K562 (cell line): Measurements from ENCODE around the gene DNAJC13. TPM values are rescaled to one million over a fixed set of nuclear protein-coding genes. Genes with fewer than 3 reads are reported as not detected.

ENCODE experiments used
- ATAC-seq: fragments of 200-7000 bp; cut with Tn5 transposase; 3 replicates; pipeline ENCODE4 v1.9.1; 2020; ENCODE audit warnings: moderate library complexity
- BruUV-seq: library from RNA; stranded (reverse); fragments of 400-500 nt; replicated peaks from 2 replicates; lab custom pipeline; 2021; lab: Mats Ljungman, UMichigan
- CTCF ChIA-PET: fragments of 300-600 bp; formaldehyde crosslinking; extraction: SDS; loops from one replicate; lab custom pipeline; 2021; ENCODE audit warnings: low intra/inter-chr PET ratio; lab: Yijun Ruan, JAX
- POLR2A ChIA-PET: fragments of 300-600, 350-650 bp; sonication (Branson Sonifier 250); formaldehyde crosslinking; extraction: SDS; loops from one replicate; lab custom pipeline; 2021; ENCODE audit warnings: antibody characterized with exemption, inconsistent platforms; lab: Yijun Ruan, JAX
- DNase-seq, 4 experiments: peaks; one replicate each; pipeline versions ENCODE4 v3.0.0 to v3.0.0-alpha.2; 2011 to 2018; ENCODE audit warnings: low spot score in 3 of 4, mixed read lengths in 3 of 4; ENCODE audit errors: extremely low read depth in 1 of 4
- FAIRE-seq: peaks from 2 replicates; lab custom pipeline; 2011; peaks lifted over from hg19 to GRCh38; lab: Jason Lieb, UNC
- H2AFZ ChIP-seq: 2 replicates; pipeline ENCODE4 v1.6.0; 2011; ENCODE audit warnings: low read depth, low read length, control low read depth, inconsistent platforms
- H3K27ac ChIP-seq: fragments of 200-600 bp; 3 replicates; pipeline ENCODE4 v1.8.0; 2011; ENCODE audit warnings: low read depth, mild to moderate bottlenecking, control low read depth, inconsistent platforms, low read length, moderate library complexity, mixed read lengths; ENCODE audit errors: extremely low read depth
- H3K27me3 ChIP-seq, 2 experiments: fragments of 300-600 bp in 1 of 2; 2 replicates in 1 of 2; 3 replicates in 1 of 2; pipeline versions ENCODE4 v1.6.0 to v1.8.0; 2011; ENCODE audit warnings: inconsistent platforms in 2 of 2, low read length in 2 of 2, mild to moderate bottlenecking in 1 of 2, mixed read lengths in 1 of 2, moderate library complexity in 1 of 2; ENCODE audit not compliant: control insufficient read depth in 2 of 2, insufficient read depth in 2 of 2
- H3K36me3 ChIP-seq: fragments of 300-600 bp; 3 replicates; pipeline ENCODE4 v1.8.0; 2011; ENCODE audit warnings: mild to moderate bottlenecking, low read length, inconsistent platforms; ENCODE audit not compliant: control insufficient read depth, insufficient read depth
- H3K4me1 ChIP-seq, 2 experiments: fragments of 200-600 bp in 1 of 2; replicated peaks in 1 of 2; 2 replicates in 1 of 2; 3 replicates in 1 of 2; pipeline versions ENCODE4 v1.5.1 to v1.8.0; 2011; ENCODE audit warnings: inconsistent platforms in 2 of 2, low read length in 2 of 2, mild to moderate bottlenecking in 1 of 2, mixed read lengths in 1 of 2, moderate library complexity in 1 of 2; ENCODE audit not compliant: control insufficient read depth in 2 of 2, insufficient read depth in 2 of 2
- H3K4me2 ChIP-seq: 2 replicates; pipeline ENCODE4 v1.6.1; 2011; ENCODE audit warnings: low read length, control low read depth, inconsistent platforms, mixed read lengths; ENCODE audit not compliant: insufficient read depth
- H3K4me3 ChIP-seq: fragments of 200-600 bp; sonication (generic), shearing (Covaris generic); 2 replicates; pipeline ENCODE4 v1.5.1; 2016; ENCODE audit warnings: control low read depth, inconsistent platforms
- H3K79me2 ChIP-seq: fragments of 200-600 bp; 3 replicates; pipeline ENCODE4 v1.8.0; 2011; ENCODE audit warnings: low read length, inconsistent platforms; ENCODE audit not compliant: control insufficient read depth, insufficient read depth
- H3K9ac ChIP-seq, 2 experiments: 2 replicates each; pipeline versions ENCODE4 v1.6.0 to v1.6.1; 2011; ENCODE audit warnings: low read depth in 2 of 2, low read length in 2 of 2, control low read depth in 1 of 2, inconsistent platforms in 1 of 2, mild to moderate bottlenecking in 1 of 2, mixed read lengths in 1 of 2; ENCODE audit not compliant: insufficient read depth in 1 of 2
- H3K9me1 ChIP-seq: one replicate; pipeline ENCODE4 v1.6.0; 2011; ENCODE audit warnings: inconsistent platforms, mild to moderate bottlenecking, low read length, moderate library complexity; ENCODE audit not compliant: control insufficient read depth, insufficient read depth
- H3K9me3 ChIP-seq: replicated peaks from 2 replicates; pipeline ENCODE4 v1.5.1; 2011; ENCODE audit warnings: low read depth, low read length, inconsistent platforms; ENCODE audit not compliant: control insufficient read depth, insufficient read depth
- H4K20me1 ChIP-seq: replicated peaks from 2 replicates; pipeline ENCODE4 v1.6.1; 2011; ENCODE audit warnings: low read length, inconsistent platforms, mixed read lengths; ENCODE audit not compliant: control insufficient read depth, insufficient read depth
- ARID2 ChIP-seq: fragments of 450-650 bp; IDR thresholded peaks from 2 replicates; pipeline ENCODE4 v1.6.1; 2017; ENCODE audit warnings: antibody characterized with exemption, mild to moderate bottlenecking
- BACH1 ChIP-seq: fragments of 200-800 bp; sonication (Bioruptor generic); IDR thresholded peaks from 2 replicates; pipeline ENCODE4 v1.6.1; 2016; ENCODE audit warnings: missing genetic modification characterization, missing compliant biosample characterization
- ERF ChIP-seq: fragments of 450-650 bp; formaldehyde crosslinking; IDR thresholded peaks from 2 replicates; pipeline ENCODE4 v1.4.0; 2020; ENCODE audit warnings: mild to moderate bottlenecking, mixed read lengths
- HOXB6 ChIP-seq: fragments of 250-450 bp; sonication (Bioruptor Pico); IDR thresholded peaks from 2 replicates; pipeline ENCODE4 v1.5.1; 2022; ENCODE audit warnings: mild to moderate bottlenecking, borderline replicate concordance
- JUND ChIP-seq, 2 experiments: IDR thresholded peaks; 2 replicates in 1 of 2; 3 replicates in 1 of 2; pipeline ENCODE4 v1.6.1; 2011; ENCODE audit warnings: borderline replicate concordance in 2 of 2, low read depth in 2 of 2, low read length in 2 of 2, improper control_type of control experiment in 1 of 2, missing biosample characterization in 1 of 2, missing genetic modification characterization in 1 of 2, missing genetic modification reagents in 1 of 2
- MAX ChIP-seq: sonication (generic); formaldehyde crosslinking; IDR thresholded peaks from 2 replicates; pipeline ENCODE4 v1.9.0; 2022; ENCODE audit warnings: mild to moderate bottlenecking, missing genetic modification reagents
- MEIS2 ChIP-seq: fragments of 450-650 bp; IDR thresholded peaks from 2 replicates; pipeline ENCODE4 v1.6.1; 2014; ENCODE audit warnings: mild to moderate bottlenecking; ENCODE audit not compliant: partially characterized antibody
- PHB2 ChIP-seq: fragments of 450-650 bp; IDR thresholded peaks from 2 replicates; pipeline ENCODE4 v1.6.1; 2017; ENCODE audit warnings: low read depth
- ZNF592 ChIP-seq: fragments of 450-650 bp; IDR thresholded peaks from 2 replicates; pipeline ENCODE4 v1.6.1; 2017; ENCODE audit warnings: antibody characterized with exemption, mild to moderate bottlenecking
- ZNF655 ChIP-seq: fragments of 250-450 bp; sonication (Bioruptor Pico); IDR thresholded peaks from 2 replicates; pipeline ENCODE4 v1.5.0; 2021
- WGBS: fragments of 100-300 bp; shearing (Covaris generic); methylation state at CpG from one replicate; pipeline ENCODE4 v1.1.6; 2016; ENCODE audit warnings: low coverage, mixed read lengths; ENCODE audit not compliant: insufficient coverage; ENCODE audit errors: missing lambda C conversion rate; 5-methylcytosine and 5-hydroxymethylcytosine counted together
- in situ Hi-C: fragments of 300-500 bp; cut with MboI; formaldehyde crosslinking; loops from 4 replicates; pipeline ENCODE4 v1.15.0; 2018; ENCODE audit warnings: inconsistent platforms, mixed read lengths
- intact Hi-C: fragments of 100-400 bp; cut with micrococcal nuclease; formaldehyde crosslinking; loops from 2 replicates; pipeline ENCODE4 v1.14.2; 2022
- polyA plus RNA-seq, 8 experiments: library from polyadenylated mRNA; depleted of rRNA in 4 of 8; stranded (reverse) in 5 of 8; unstranded in 3 of 8; fragments of >200 nt; fragmentation: Nextera tagmentation in 2 of 8; fragmentation: Illumina TruSeq in 1 of 8; extraction: Ambion mirVana in 2 of 8; extraction: Trizol in 1 of 8; gene quantifications; 2 replicates each; pipeline versions ENCODE4 v1.2.1 to v1.2.3, GENCODE V29; 2011 to 2014; ENCODE audit warnings: inconsistent platforms in 1 of 8, missing spikeins in 1 of 8
- total RNA-seq, 7 experiments: library from RNA; depleted of rRNA in 6 of 7; stranded (reverse); fragments of >200 nt in 6 of 7; fragmentation: Illumina TruSeq in 2 of 7; extraction: Trizol in 2 of 7; gene quantifications; 2 replicates each; pipeline versions ENCODE4 v1.2.1 to v1.2.3, GENCODE V29; 2011 to 2021; ENCODE audit warnings: low replicate concordance in 1 of 7

DNAJC13 gene
- total and polyA plus RNA-seq, 9 of the 15 experiments (the other 6 are each of a cell fraction or from before 2014, with no cell fraction given) = 2.9 to 17.1 (median 10.2) TPM

- no peaks in the 10 kb centered on the region for H3K9me1 ChIP-seq
Measured at GRCh38 chr3:132569580-132569979, 152.3 kb downstream of the DNAJC13 start.

More at GRCh38 chr3:132569580-132569979, 152.3 kb downstream of the DNAJC13 start:
- Histone ChIP-seq H4K20me1 (no peaks in the 10 kb centered on the region), H3K36me3 (no peaks in the 10 kb centered on the region), H3K4me1 (no peaks in the 10 kb centered on the region), H3K27ac (no peak overlapping the region), H3K9me3 (no peaks in the 10 kb centered on the region), H3K27me3 (no peaks in the 10 kb centered on the region), H3K79me2 (no peaks in the 10 kb centered on the region), H2AFZ (no peak overlapping the region), H3K4me2 (no peak overlapping the region), H3K4me3 (no peak overlapping the region), H3K9ac (no peak overlapping the region)
- in situ Hi-C loops (no loop called here), intact Hi-C loops (no loop called here)
- ATAC-seq (no peak), FAIRE-seq (no peak), DNase-seq (no peak)
- 23% methylated on average over 1 of the region's 1 CpG for WGBS
- POLR2A ChIA-PET = no interaction called here
- TF ChIP-seq PHB2 = no peak
- no peak for TF ChIP-seq ARID2
- no peak for TF ChIP-seq BACH1 (tag)
- TF ChIP-seq HOXB6 = no peak
- TF ChIP-seq ZNF655 (CRISPR knock-in tag) = no peak
- no peak for TF ChIP-seq ERF (CRISPR knock-in tag)
- TF ChIP-seq ZNF592 = no peak
- no peak for TF ChIP-seq MEIS2
- TF ChIP-seq JUND (IDR thresholded peaks at IDR 0.05; ENCODE audit: borderline replicate concordance, low read depth, low read length) = no peak
- TF ChIP-seq JUND (tag; IDR thresholded peaks at IDR 0.05; ENCODE audit: borderline replicate concordance, low read depth, low read length) = no peak
- no peak for TF ChIP-seq MAX (CRISPR knock-in tag)
- CTCF ChIA-PET = no interaction called here
- BruUV-seq = no TSS peak
